ENCODE measurements around the gene SPATA12.

The SPATA12 gene

GRCh38 chr3:57060089-57060821, at the start of gene SPATA12:
SPATA12 (plus strand) TSS chr3:57060664; CDS start chr3:57073695, 13,031 bp downstream.
- DNase-seq: no peak

DNA sequence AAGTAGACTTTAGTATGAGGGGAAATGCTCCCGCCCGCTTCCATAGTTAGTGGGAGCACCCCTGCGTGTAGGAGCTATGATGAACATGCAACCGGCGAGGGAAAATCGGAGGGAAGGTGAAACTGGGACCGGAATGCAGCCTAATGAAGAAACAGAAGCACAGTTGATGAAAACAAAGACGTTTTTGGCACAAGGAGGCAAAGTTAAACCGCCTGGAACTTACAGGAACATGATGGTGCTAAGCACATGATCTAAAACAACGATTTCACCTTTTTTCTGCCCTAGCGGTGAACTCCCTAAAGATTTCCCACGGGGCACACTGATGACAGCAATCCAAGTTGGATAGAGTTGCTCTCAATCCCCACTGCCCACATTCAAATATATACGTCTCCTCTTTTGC, 49.4 kb upstream of the SPATA12 start:
- no peak for DNase-seq

DNA sequence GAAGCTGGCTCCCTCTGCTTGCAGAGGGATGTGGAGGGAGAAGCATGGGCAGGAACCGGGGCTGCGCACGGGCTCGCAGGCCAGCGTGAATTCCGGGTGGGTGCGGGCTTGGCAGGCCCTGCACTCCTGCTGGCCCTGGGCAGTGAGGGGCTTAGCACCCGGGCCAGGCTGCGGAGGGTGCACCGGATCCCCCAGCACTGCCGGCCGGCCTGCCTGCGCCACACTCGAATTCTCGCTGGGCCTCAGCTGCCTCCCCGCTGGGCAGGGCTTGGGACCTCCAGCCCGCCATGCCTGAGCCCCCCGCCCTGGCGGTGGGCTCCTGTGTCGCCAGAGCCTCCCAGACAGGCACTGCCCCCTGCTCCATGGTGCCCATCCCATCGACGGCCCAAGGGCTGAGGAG, 47.6 kb upstream of the SPATA12 start:
- DNase-seq: no peak

DNA sequence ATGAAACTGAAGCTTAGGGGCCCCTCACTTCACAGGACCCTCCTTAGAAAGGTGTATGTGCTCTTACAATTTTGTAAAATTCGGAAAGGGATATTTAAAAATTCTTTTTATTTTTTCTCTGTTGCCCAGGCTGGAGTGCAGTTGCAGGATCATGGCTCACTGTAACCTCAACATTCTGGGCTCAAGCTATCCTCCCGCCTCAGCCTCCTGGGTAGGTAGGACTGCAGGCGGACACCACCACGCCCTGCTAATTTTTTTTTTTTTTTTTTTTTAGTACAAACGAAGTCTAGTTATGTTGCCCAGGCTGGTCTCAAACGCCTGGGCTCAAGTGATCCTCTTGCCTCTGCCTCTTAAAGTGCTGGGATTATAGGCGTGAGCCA, 45.1 kb upstream of the SPATA12 start:
- no peak for DNase-seq

- DNase-seq: no peak
Observed at GRCh38 chr3:57015912-57016311, 44.6 kb upstream of the SPATA12 start.

- no peak for DNase-seq
Observed at GRCh38 chr3:57017459-57017845, 43.0 kb upstream of the SPATA12 start.

DNA sequence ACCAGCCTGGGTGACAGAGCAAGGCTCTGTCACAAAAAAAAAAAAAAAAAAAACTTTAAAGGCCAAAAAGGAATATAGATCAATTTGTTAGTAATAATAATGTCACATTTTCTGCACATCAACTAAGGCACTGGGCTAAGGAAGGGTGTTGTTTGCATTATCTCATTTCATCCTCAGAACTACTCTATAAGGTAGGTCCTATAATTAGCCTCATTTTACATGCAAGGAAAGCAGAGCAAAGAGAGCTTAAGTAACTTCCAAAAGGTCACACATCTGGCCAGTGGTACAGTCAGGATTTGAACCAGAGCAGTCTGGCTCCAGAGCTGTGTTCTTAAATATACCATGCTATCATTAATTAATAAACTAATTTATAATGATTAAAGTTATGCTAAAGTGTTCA, 42.2 kb upstream of the SPATA12 start:
- no peak for DNase-seq

- no peak for DNase-seq
Observed at GRCh38 chr3:57019057-57019456, 41.4 kb upstream of the SPATA12 start.

DNA sequence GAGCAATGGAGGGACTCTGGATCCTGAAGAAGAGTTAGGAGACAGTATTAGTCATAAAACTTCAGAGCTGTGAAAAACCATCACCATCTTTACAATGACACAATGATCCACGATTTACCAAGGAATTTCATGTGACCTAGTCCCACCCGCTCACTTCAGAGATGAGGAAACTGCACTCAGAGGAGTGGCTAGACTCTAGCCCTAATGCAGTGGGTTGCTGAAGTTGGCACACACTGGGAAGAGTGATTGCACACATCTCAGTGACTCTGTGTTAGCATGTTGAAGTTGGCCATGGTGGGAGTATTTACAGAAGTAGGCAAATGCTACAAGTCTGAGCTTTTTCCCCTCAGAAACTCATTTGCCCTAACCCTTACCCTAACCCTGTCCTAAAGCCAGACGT, 35.2 kb upstream of the SPATA12 start:
- DNase-seq: no peak

GRCh38 chr3:57026944-57027343, 33.5 kb upstream of the SPATA12 start:
- no peak for DNase-seq

DNA sequence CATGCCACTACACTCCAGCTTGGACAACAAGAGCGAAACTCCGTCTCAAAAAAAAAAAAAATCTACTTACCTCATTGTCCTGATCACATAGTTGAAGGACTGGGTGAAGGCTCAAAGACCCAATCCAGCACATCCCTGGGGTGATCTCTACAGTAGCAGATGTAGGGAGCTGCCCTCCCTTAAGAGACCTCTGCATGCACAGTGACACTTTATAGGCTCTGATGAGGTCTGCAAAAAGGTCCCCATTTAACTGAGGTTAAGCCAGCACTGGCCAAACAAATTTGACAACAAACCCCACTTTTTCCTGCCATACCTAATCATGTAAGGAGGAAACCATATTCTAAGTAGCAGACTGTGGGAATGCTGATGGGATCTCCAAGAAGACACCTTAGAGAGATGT, 31.1 kb upstream of the SPATA12 start:
- no peak for DNase-seq

DNA sequence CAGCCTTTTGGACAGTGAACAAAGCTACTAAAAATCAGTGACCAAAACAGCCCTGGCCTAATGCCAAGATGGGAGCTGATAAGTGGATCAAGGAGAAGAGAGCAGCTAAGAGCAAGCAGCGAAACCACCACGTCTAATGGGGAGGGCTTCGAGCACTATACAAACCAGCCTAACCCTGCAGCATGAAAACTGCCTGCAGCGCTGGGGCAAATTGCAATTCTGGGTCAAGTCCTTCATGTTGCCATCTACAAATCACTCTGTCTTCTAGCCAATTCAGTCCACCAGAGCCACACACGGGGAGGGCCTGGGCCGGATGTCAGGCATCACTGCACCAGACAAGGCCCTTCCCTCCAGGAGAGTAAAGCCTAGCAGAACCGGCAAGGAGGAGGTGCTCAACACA, 30.5 kb upstream of the SPATA12 start:
- no peak for DNase-seq

DNA sequence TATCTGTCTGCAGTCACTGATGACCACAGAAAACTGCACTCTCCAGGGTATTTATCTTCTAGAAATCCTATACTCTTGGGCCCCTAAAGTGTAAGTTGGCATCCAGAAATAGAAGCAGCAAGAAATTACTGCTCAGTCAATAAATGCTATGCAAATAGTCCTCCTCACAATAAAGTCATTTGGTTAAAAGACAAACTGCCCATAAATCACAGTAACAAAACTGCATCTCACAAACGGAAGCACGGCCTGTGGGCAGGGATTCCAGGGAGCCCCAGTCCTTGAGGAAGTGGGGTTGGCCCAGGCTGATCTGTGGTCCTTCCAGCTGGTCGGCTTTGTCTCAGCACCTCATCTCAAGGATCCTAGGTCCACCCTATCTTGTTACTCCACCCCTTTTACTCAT, 29.7 kb upstream of the SPATA12 start:
- DNase-seq: no peak

GRCh38 chr3:57031631-57032541, 28.6 kb upstream of the SPATA12 start:
- DNase-seq: no peak

GRCh38 chr3:57036952-57037351, 23.5 kb upstream of the SPATA12 start:
- no peak for DNase-seq

DNA sequence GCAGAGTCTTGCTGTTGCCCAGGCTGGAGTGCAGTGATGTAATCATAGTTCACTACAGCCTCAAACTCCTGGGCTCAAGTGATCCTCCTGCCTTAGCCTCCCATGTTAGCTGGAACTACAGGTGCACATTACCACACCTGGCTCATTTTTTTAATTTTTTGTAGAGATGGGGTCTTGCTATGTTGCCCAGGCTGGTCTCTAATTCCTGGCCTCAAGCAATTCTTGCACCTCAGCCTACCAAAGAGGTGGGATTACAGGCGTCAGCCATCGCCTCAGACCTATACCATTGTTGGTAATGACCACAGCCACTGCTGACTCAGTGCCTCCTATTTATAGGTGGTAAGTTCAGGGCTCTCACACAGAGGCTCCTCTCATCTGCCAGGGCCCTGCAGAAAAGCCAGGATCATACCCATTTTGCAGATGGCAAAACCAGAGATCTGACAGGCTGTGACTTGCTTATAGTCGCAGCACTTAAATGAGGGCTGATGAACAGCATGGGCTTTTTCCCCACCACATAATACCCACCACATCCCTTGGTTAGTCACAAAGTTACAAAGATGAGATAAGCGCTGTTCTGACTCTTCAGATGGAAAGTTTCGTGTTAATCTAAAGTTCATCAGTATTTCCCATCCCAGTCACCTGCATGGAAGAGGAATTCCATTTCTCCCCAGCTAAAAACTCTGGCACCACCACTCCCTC, 21.8 kb upstream of the SPATA12 start:
- no peak for DNase-seq

- no peak for DNase-seq
Observed at GRCh38 chr3:57041674-57042073, 18.8 kb upstream of the SPATA12 start.

- DNase-seq: no peak
Observed at GRCh38 chr3:57043518-57043917, 16.9 kb upstream of the SPATA12 start.

DNA sequence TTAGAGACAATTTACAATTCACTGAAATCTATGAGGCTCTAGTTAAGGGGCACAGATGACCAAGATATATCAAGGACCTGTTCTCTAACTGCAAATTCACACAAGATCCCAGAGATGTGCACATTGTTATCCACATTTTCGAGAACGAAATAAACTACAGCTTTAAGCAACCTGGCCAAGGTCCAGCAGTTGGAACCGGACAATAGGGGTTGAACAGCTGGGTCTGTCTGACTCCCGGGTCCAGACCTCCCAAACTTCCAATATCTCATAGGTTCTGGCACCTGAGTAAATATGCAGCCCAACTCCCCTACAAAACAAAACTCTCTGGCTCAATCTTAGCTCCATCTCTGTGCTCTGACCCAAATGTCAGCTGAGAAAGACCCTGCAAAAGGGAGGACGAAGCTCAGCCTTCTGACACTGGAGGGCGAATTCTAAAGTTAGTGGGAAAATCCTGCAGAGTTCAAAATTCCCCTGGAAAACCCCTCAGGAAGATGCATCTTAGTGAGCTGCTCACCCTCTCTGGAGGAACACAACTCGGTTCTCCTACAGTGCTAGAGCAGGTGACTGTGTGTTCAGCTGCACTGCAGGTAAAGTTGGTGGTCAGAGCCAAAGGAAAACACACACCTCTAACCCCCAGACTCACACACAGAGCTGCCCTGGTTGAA, 14.2 kb upstream of the SPATA12 start:
- DNase-seq: no peak

DNA sequence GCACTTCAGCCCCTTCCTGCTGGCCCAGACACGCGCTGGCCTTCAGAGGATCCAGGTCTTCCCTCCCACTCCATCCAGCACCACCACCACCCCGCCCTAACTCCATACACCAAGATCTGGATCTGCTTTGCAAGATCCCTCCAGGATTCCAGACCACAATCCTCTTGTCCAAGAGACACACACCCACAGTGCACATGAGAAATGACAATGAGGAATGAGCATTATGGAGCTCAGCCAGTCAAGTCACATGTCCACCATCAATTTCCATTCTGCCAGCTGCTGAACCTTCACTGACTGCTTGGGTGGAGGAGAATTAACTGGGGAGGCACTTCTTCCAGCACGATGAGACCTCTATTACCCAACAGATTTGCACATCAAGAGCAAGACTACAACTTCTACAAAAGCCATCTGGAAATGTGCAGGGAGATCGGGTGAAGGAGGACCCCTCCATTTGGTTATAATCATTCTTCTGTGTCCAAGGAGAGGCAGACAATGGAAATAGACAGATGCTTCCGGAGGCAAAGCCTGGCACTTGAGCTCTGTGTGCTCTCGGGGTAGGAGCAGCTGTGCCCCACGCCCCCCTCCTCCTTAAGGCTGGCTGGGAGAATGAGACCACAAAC, 12.3 kb upstream of the SPATA12 start:
- no peak for DNase-seq

GRCh38 chr3:57048728-57049127, 11.7 kb upstream of the SPATA12 start:
- DNase-seq: no peak

GRCh38 chr3:57052662-57053061, 7.8 kb upstream of the SPATA12 start:
- DNase-seq: no peak

DNA sequence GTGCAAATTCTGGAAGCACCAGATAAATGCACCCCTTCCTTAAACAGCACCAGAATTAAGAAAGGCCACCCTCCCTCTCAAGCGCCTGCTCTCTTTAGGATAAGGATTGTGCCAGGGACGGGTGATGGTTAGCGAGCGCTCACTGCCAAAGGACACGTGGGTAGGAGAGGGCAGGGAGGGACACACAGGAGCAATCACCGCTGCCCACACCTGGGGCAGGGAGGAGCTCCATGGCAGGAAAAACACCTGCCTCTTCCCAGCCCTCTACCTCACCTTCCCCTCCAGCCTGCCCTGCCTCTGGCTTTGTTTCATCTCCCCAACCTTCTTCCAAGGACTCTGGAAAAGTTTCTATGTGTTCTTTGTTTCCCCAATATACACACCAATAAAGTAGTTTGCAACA, 7.3 kb upstream of the SPATA12 start:
- DNase-seq: no peak

Measured in CD4-positive, alpha-beta T cell treated with Interleukin-12 subunit alpha and Interleukin-12 subunit beta, for 1 hour (primary cell).